HCT116 (cell line): ENCODE results near the gene MYLK4. TPM values are rescaled to one million over a fixed set of nuclear protein-coding genes. Genes with fewer than 3 reads are reported as not detected.
A peak's percentile ranks its signal among the peaks of the same experiment; 100 is the strongest.

Source experiments
- ATAC-seq: fragments of 200-7000 bp; cut with Tn5 transposase; 2 replicates; pipeline ENCODE4 v1.9.1; 2020; ENCODE audit warnings: mild to moderate bottlenecking, moderate library complexity
- BruUV-seq: library from RNA; stranded (reverse); fragments of 400-500 nt; replicated peaks from 2 replicates; lab custom pipeline; 2021; lab: Mats Ljungman, UMichigan
- CTCF ChIA-PET: fragments of 300-600 bp; sonication (Branson Sonifier 250); formaldehyde crosslinking; loops from one replicate; lab custom pipeline; 2021; ENCODE audit warnings: antibody characterized with exemption; lab: Charles Lee
- POLR2A ChIA-PET: fragments of 300-600, 350-600 bp; sonication (Branson Sonifier 250); formaldehyde crosslinking; loops from one replicate; lab custom pipeline; 2021; ENCODE audit warnings: antibody characterized with exemption; lab: Charles Lee
- RAD21 ChIA-PET, 2 experiments: fragments of 300-600 bp; sonication (Branson Sonifier 250); formaldehyde crosslinking; loops; one replicate each; lab custom pipeline; 2023; ENCODE audit warnings: low total read pairs in 2 of 2; ENCODE audit not compliant: uncharacterized antibody in 2 of 2, unreplicated experiment in 2 of 2, low non-redundant PET in 1 of 2; lab: Charles Lee
- DNase-seq: peaks from one replicate; pipeline ENCODE4 v3.0.0-alpha.2; 2010; ENCODE audit warnings: low read depth, low spot score
- H2AFZ ChIP-seq: fragments of 200-600 bp; shearing (Covaris generic), sonication (generic); 2 replicates; pipeline ENCODE4 v1.6.1; 2017; ENCODE audit warnings: low read depth, mixed run types, mixed read lengths, antibody characterized with exemption, low read length; ENCODE audit not compliant: poor library complexity, severe bottlenecking
- H3K27ac ChIP-seq: 2 replicates; pipeline ENCODE4 v1.5.1; 2012; ENCODE audit warnings: low read depth, low read length
- H3K27me3 ChIP-seq: fragments of 200-600 bp; sonication (generic); 2 replicates; pipeline ENCODE4 v1.6.1; 2016; ENCODE audit warnings: mixed run types, low read length, mixed read lengths; ENCODE audit not compliant: insufficient read depth
- H3K36me3 ChIP-seq, 2 experiments: fragments of 200-500 bp in 1 of 2; fragments of 200-600 bp in 1 of 2; sonication (Bioruptor generic) in 1 of 2; sonication (generic) in 1 of 2; 2 replicates each; pipeline versions ENCODE4 v1.5.1 to v1.6.1; 2014 to 2016; ENCODE audit warnings: low read length in 2 of 2, inconsistent platforms in 1 of 2, mixed read lengths in 1 of 2, mixed run types in 1 of 2; ENCODE audit not compliant: insufficient read depth in 2 of 2, control insufficient read depth in 1 of 2
- H3K4me1 ChIP-seq, 2 experiments: fragments of 200-600 bp in 1 of 2; sonication (generic) in 1 of 2; 2 replicates each; pipeline versions ENCODE4 v1.5.1 to v1.6.1; 2012 to 2017; ENCODE audit warnings: low read length in 2 of 2, inconsistent platforms in 1 of 2, mild to moderate bottlenecking in 1 of 2, mixed read lengths in 1 of 2, mixed run types in 1 of 2, moderate library complexity in 1 of 2; ENCODE audit not compliant: insufficient read depth in 2 of 2, control insufficient read depth in 1 of 2
- H3K4me2 ChIP-seq: fragments of 200-600 bp; sonication (generic); 2 replicates; pipeline ENCODE4 v1.6.1; 2017; ENCODE audit warnings: mixed run types, low read length, mixed read lengths
- H3K4me3 ChIP-seq, 2 experiments: fragments of 200-600 bp in 1 of 2; sonication (generic) in 1 of 2; replicated peaks in 1 of 2; 2 replicates each; pipeline ENCODE4 v1.5.1; 2011 to 2016; ENCODE audit warnings: low read length in 2 of 2, control low read depth in 1 of 2, low read depth in 1 of 2, mild to moderate bottlenecking in 1 of 2, mixed read lengths in 1 of 2, mixed run types in 1 of 2
- H3K79me2 ChIP-seq: fragments of 200-600 bp; sonication (generic); 2 replicates; pipeline ENCODE4 v1.6.1; 2017; ENCODE audit warnings: mild to moderate bottlenecking, mixed run types, low read length, moderate library complexity, mixed read lengths; ENCODE audit not compliant: insufficient read depth
- H3K9ac ChIP-seq: fragments of 200-600 bp; sonication (generic); 2 replicates; pipeline ENCODE4 v1.6.1; 2016; ENCODE audit warnings: low read length, mixed read lengths
- H3K9me2 ChIP-seq: fragments of 200-600 bp; sonication (generic), shearing (Covaris generic); 2 replicates; pipeline ENCODE4 v1.6.1; 2017; ENCODE audit warnings: mixed run types, mild to moderate bottlenecking, moderate library complexity; ENCODE audit not compliant: insufficient read depth
- H3K9me3 ChIP-seq, 2 experiments: fragments of 200-500 bp in 1 of 2; fragments of 200-600 bp in 1 of 2; sonication (Bioruptor generic) in 1 of 2; sonication (generic) in 1 of 2; 2 replicates each; pipeline ENCODE4 v1.6.1; 2014 to 2017; ENCODE audit warnings: low read length in 2 of 2, mixed read lengths in 2 of 2, inconsistent platforms in 1 of 2, low read depth in 1 of 2, mild to moderate bottlenecking in 1 of 2, mixed run types in 1 of 2, moderate library complexity in 1 of 2; ENCODE audit not compliant: control insufficient read depth in 1 of 2, insufficient read depth in 1 of 2
- H4K20me1 ChIP-seq: fragments of 200-600 bp; sonication (generic), shearing (Covaris generic); 2 replicates; pipeline ENCODE4 v1.6.1; 2017; ENCODE audit warnings: mixed run types, mild to moderate bottlenecking, moderate library complexity; ENCODE audit not compliant: insufficient read depth
- CTCF ChIP-seq, 3 experiments: fragments of 200-600 bp in 1 of 3; sonication (generic) in 1 of 3; IDR thresholded peaks in 2 of 3; conservative IDR thresholded peaks in 1 of 3; 2 replicates each; pipeline ENCODE4 v1.5.1; 2012 to 2017; ENCODE audit warnings: low read depth in 2 of 3, low read length in 2 of 3, antibody characterized with exemption in 1 of 3, borderline replicate concordance in 1 of 3, control low read depth in 1 of 3, mild to moderate bottlenecking in 1 of 3, mixed read lengths in 1 of 3, mixed run types in 1 of 3, moderate library complexity in 1 of 3; ENCODE audit not compliant: insufficient read depth in 1 of 3
- ELF1 ChIP-seq: IDR thresholded peaks from 2 replicates; pipeline ENCODE4 v1.6.1; 2012; ENCODE audit warnings: low read depth, borderline replicate concordance
- POLR2AphosphoS5 ChIP-seq: IDR thresholded peaks from 2 replicates; pipeline ENCODE4 v1.6.1; 2011; ENCODE audit warnings: mild to moderate bottlenecking, low read depth, low read length, moderate library complexity
- REST ChIP-seq: IDR thresholded peaks from 2 replicates; pipeline ENCODE4 v1.6.1; 2012; ENCODE audit warnings: low read depth
- TCF7L2 ChIP-seq: IDR thresholded peaks from 2 replicates; pipeline ENCODE4 v1.7.0; 2011; ENCODE audit warnings: borderline replicate concordance, inconsistent platforms; ENCODE audit not compliant: insufficient read depth, insufficient read length; ENCODE audit errors: extremely low read depth
- YY1 ChIP-seq: IDR thresholded peaks from 2 replicates; pipeline ENCODE4 v1.6.1; 2011; ENCODE audit warnings: low read length, low read depth, moderate library complexity, mild to moderate bottlenecking; ENCODE audit not compliant: insufficient replicate concordance; ENCODE audit errors: extremely low read depth
- ZBTB33 ChIP-seq: IDR thresholded peaks from 2 replicates; pipeline ENCODE4 v1.6.1; 2011; ENCODE audit warnings: mild to moderate bottlenecking, low read length, moderate library complexity; ENCODE audit not compliant: insufficient replicate concordance; ENCODE audit errors: extremely low read depth
- intact Hi-C: fragments of 100-400 bp; cut with micrococcal nuclease; formaldehyde crosslinking; loops from 2 replicates; pipeline ENCODE4 v1.10.0; 2022
- total RNA-seq: library from RNA; stranded (reverse); gene quantifications from one replicate; pipeline ENCODE4 v1.2.1, GENCODE V29; 2021; ENCODE audit not compliant: unreplicated experiment

Gene MYLK4
- total RNA-seq, 1 experiment from 2014 or later: 0.27 TPM

GRCh38 chr6:2632368-2632767 lies 118.4 kb downstream of the MYLK4 start:
- Histone ChIP-seq H3K4me1 (peaks cover 48 to 64% of the 10 kb centered on the region in 2 experiments), H3K79me2 (no peaks in the 10 kb centered on the region), H3K9me2 (no peaks in the 10 kb centered on the region), H3K27me3 (no peaks in the 10 kb centered on the region), H2AFZ (no peak overlapping the region), H3K27ac (peak overlapping the region; percentile 80), H3K4me2 (peak overlapping the region; percentile 70), H3K9me3 (no peaks in the 10 kb centered on the region), H3K4me3 (no peak overlapping the region), H4K20me1 (no peaks in the 10 kb centered on the region), H3K36me3 (no peaks in the 10 kb centered on the region)
- ATAC-seq (no peak), DNase-seq (no peak)
- intact Hi-C loops: loop anchor here (5.0 kb wide), 2 partner anchors 385 to 530 kb away; partner anchors contain the start of gene GMDS
- RAD21 ChIA-PET: no interaction called here
- BruUV-seq: no TSS peak
- TF ChIP-seq POLR2AphosphoS5 (peak; percentile 43; the same call in 1 of the 2 replicates), REST (no peak)
- TF ChIP-seq, all 23 proteins: peak for 1
- H3K9ac ChIP-seq: peak overlapping the region; percentile 69
- POLR2A ChIA-PET: interaction anchor here (0.6 to 0.7 kb wide), 2 partner anchors 17 to 25 kb away, joined by 3 read pairs; no protein-coding TSS in a partner anchor
- CTCF ChIA-PET: no interaction called here

GRCh38 chr6:2630891-2631571 lies 119.7 kb downstream of the MYLK4 start:
- Histone ChIP-seq H3K4me1 (peaks cover 48 to 64% of the 10 kb centered on the region in 2 experiments), H2AFZ (no peak overlapping the region), H4K20me1 (no peaks in the 10 kb centered on the region), H3K4me2 (peak overlapping the region; percentile 70), H3K79me2 (no peaks in the 10 kb centered on the region), H3K9ac (peak overlapping the region; percentile 69)
- no TSS peak for BruUV-seq
- intact Hi-C loops: loop anchor here (1.0 to 5.0 kb wide), 3 partner anchors 53 to 529 kb away; partner anchors contain the start of gene GMDS
- POLR2A ChIA-PET: interaction anchor here (0.6 to 1.5 kb wide), 2 partner anchors 15 to 24 kb away, joined by 4 to 6 read pairs; no protein-coding TSS in a partner anchor
- DNase-seq: peak; percentile 96
- CTCF ChIA-PET: interaction anchor here (1.0 kb wide), 1 partner anchor 119 kb away, joined by 3 read pairs; no protein-coding TSS in a partner anchor
- TF ChIP-seq ELF1 (no peak), POLR2AphosphoS5 (peak; percentile 59; the same call in 1 of the 2 replicates), ZBTB33 (peak; percentile 29), TCF7L2 (peak; percentile 74), YY1 (peak; percentile 61), CTCF (IDR thresholded peaks at IDR 0.05 in 2 of 3, conservative IDR thresholded peaks at IDR 0.05 in 1 of 3; ENCODE audit: borderline replicate concordance in 1 of 3, insufficient read depth in 1 of 3, low read depth in 2 of 3, low read length in 2 of 3) (no peak)
- TF ChIP-seq, all 23 proteins: peak for 4
- no peaks in the 10 kb centered on the region for H3K9me2 ChIP-seq
- RAD21 ChIA-PET: interaction anchor here in 1 of 2 experiments (0.6 kb wide), 1 partner anchor 1020 kb away, joined by 3 read pairs; no protein-coding TSS in a partner anchor
- peak overlapping the region; percentile 80 for H3K27ac ChIP-seq
- no peaks in the 10 kb centered on the region for H3K9me3 ChIP-seq
- no peaks in the 10 kb centered on the region for H3K27me3 ChIP-seq
- H3K36me3 ChIP-seq: no peaks in the 10 kb centered on the region
- H3K4me3 ChIP-seq: peak overlapping the region; percentile 32 to 37
- ATAC-seq: peak; percentile 72
